Measurements from ENCODE around the gene WDR5. TPM values are rescaled to one million over a fixed set of nuclear protein-coding genes. Genes with fewer than 3 reads are reported as not detected.

The WDR5 gene
- total and polyA plus RNA-seq, 9 of the 15 experiments (the other 6 are each of a cell fraction or from before 2014, with no cell fraction given), result 3.0 to 56.8 (median 38.6) TPM

- TF ChIP-seq SP2 (IDR thresholded peaks at IDR 0.05; ENCODE audit: extremely low read depth, low read depth, low read length, poor library complexity, severe bottlenecking), result no peak
- TF ChIP-seq POLR3G (IDR thresholded peaks at IDR 0.05; ENCODE audit: extremely low read depth, insufficient read length, insufficient replicate concordance), result no peak
- no peak for TF ChIP-seq ZBED1 (IDR thresholded peaks at IDR 0.05)
- TF ChIP-seq FOXJ3 (CRISPR knock-in tag; IDR thresholded peaks at IDR 0.05), result no peak
- TF ChIP-seq BRD9 (IDR thresholded peaks at IDR 0.05; ENCODE audit: low read depth, partially characterized antibody), result no peak
- TF ChIP-seq YY1 (IDR thresholded peaks at IDR 0.05; ENCODE audit: borderline replicate concordance in 1 of 3, control insufficient read depth in 1 of 3, extremely low read depth in 1 of 3, insufficient read depth in 3 of 3, insufficient read length in 1 of 3, insufficient replicate concordance in 2 of 3, low read depth in 1 of 3, low read length in 2 of 3), result peak in 1 of 3 experiments; percentile 13
- TF ChIP-seq POLR2B (IDR thresholded peaks at IDR 0.05; ENCODE audit: low read depth, partially characterized antibody), result no peak
- TF ChIP-seq ZNF583 (CRISPR knock-in tag; IDR thresholded peaks at IDR 0.05), result no peak
- TF ChIP-seq TFE3 (CRISPR knock-in tag; IDR thresholded peaks at IDR 0.05), result no peak
- TF ChIP-seq NELFE (IDR thresholded peaks at IDR 0.05; ENCODE audit: insufficient read depth, insufficient read length), result no peak
- TF ChIP-seq PTRF (tag; IDR thresholded peaks at IDR 0.05), result no peak
- TF ChIP-seq ETV5 (CRISPR knock-in tag; IDR thresholded peaks at IDR 0.05; ENCODE audit: low read depth), result no peak
- no peak for TF ChIP-seq FOXP4 (CRISPR knock-in tag; IDR thresholded peaks at IDR 0.05; ENCODE audit: borderline replicate concordance)
- TF ChIP-seq THRB (CRISPR knock-in tag; conservative IDR thresholded peaks at IDR 0.05), result no peak
- TF ChIP-seq HOMEZ (CRISPR knock-in tag; IDR thresholded peaks at IDR 0.05), result no peak
- no peak for TF ChIP-seq NFRKB (IDR thresholded peaks at IDR 0.05; ENCODE audit: low read depth)
- TF ChIP-seq ZNF184 (CRISPR knock-in tag; IDR thresholded peaks at IDR 0.05), result no peak
- TF ChIP-seq SUPT5H (IDR thresholded peaks at IDR 0.05), result 0 out of 2 replicates have a peak, but pooled peaks have one; percentile 57
- no peak for TF ChIP-seq PCBP2 (IDR thresholded peaks at IDR 0.05; ENCODE audit: low read depth, low read length, poor library complexity, severe bottlenecking)
- TF ChIP-seq ZBTB12 (CRISPR knock-in tag; IDR thresholded peaks at IDR 0.05), result no peak
These were observed at the start of gene WDR5 (continued) for GRCh38 chr9:134135343-134136117.

Data from K562 (cell line).